WTC11 (cell line): ENCODE results near the gene ZNF48. TPM values are rescaled to one million over a fixed set of nuclear protein-coding genes. Genes with fewer than 3 reads are reported as not detected.

Source experiments
- ATAC-seq: fragments of 200-7000 bp; cut with Tn5 transposase; 2 replicates; pipeline ENCODE4 v1.10.0; 2021; ENCODE audit warnings: mild to moderate bottlenecking, moderate library complexity
- CTCF ChIA-PET: fragments of 300-600 bp; sonication (Branson Sonifier 250); formaldehyde crosslinking; loops from one replicate; lab custom pipeline; 2021; ENCODE audit warnings: antibody characterized with exemption; lab: Charles Lee
- POLR2A ChIA-PET: fragments of 350-600 bp; sonication (Branson Sonifier 250); formaldehyde crosslinking; loops from one replicate; lab custom pipeline; 2021; ENCODE audit warnings: antibody characterized with exemption; lab: Charles Lee
- DNase-seq: peaks from one replicate; pipeline ENCODE4 v3.0.0; 2021; ENCODE audit warnings: low spot score
- H3K27ac Mint-ChIP-seq: 2 replicates; pipeline ENCODE4 v1.8.0; 2021; ENCODE audit warnings: mixed read lengths
- H3K27me3 Mint-ChIP-seq: 2 replicates; pipeline ENCODE4 v1.8.0; 2021; ENCODE audit warnings: low read depth, mild to moderate bottlenecking, moderate library complexity, mixed read lengths
- H3K36me3 Mint-ChIP-seq: 2 replicates; pipeline ENCODE4 v1.8.0; 2021; ENCODE audit warnings: mixed read lengths
- H3K4me1 Mint-ChIP-seq: 2 replicates; pipeline ENCODE4 v1.8.0; 2022; ENCODE audit warnings: mixed read lengths
- H3K4me3 Mint-ChIP-seq: 2 replicates; pipeline ENCODE4 v1.8.0; 2021; ENCODE audit warnings: mild to moderate bottlenecking, moderate library complexity, mixed read lengths
- H3K9me3 Mint-ChIP-seq: 2 replicates; pipeline ENCODE4 v1.8.0; 2021; ENCODE audit warnings: mixed read lengths
- E2F4 ChIP-seq: sonication (generic); formaldehyde crosslinking; IDR thresholded peaks from 2 replicates; pipeline ENCODE4 v1.8.1; 2022; ENCODE audit warnings: low read depth, mild to moderate bottlenecking, moderate library complexity, missing genetic modification reagents, borderline replicate concordance
- ESRRA ChIP-seq: sonication (generic); formaldehyde crosslinking; IDR thresholded peaks from 2 replicates; pipeline ENCODE4 v1.8.1; 2022; ENCODE audit warnings: mild to moderate bottlenecking, missing genetic modification reagents, borderline replicate concordance
- GABPB1 ChIP-seq: sonication (generic); formaldehyde crosslinking; IDR thresholded peaks from 2 replicates; pipeline ENCODE4 v1.8.1; 2023; ENCODE audit warnings: mild to moderate bottlenecking, missing genetic modification reagents
- JUN ChIP-seq: sonication (generic); formaldehyde crosslinking; IDR thresholded peaks from 2 replicates; pipeline ENCODE4 v1.8.0; 2023; ENCODE audit warnings: mild to moderate bottlenecking, missing genetic modification reagents
- MXD4 ChIP-seq: fragments of 250-450 bp; sonication (Bioruptor Pico); IDR thresholded peaks from 2 replicates; pipeline ENCODE4 v1.8.0; 2021; ENCODE audit warnings: mild to moderate bottlenecking, moderate library complexity, borderline replicate concordance
- PREB ChIP-seq: sonication (generic); formaldehyde crosslinking; IDR thresholded peaks from 2 replicates; pipeline ENCODE4 v1.8.1; 2022; ENCODE audit warnings: mild to moderate bottlenecking, missing genetic modification reagents, moderate library complexity, borderline replicate concordance
- SMAD4 ChIP-seq: sonication (generic); formaldehyde crosslinking; IDR thresholded peaks from 2 replicates; pipeline ENCODE4 v1.8.0; 2022; ENCODE audit warnings: mild to moderate bottlenecking, missing genetic modification reagents
- ZNF232 ChIP-seq: sonication (generic); formaldehyde crosslinking; IDR thresholded peaks from 2 replicates; pipeline ENCODE4 v1.8.0; 2022; ENCODE audit warnings: mild to moderate bottlenecking, missing genetic modification reagents
- ZNF317 ChIP-seq: sonication (generic); formaldehyde crosslinking; IDR thresholded peaks from 2 replicates; pipeline ENCODE4 v1.8.1; 2023; ENCODE audit warnings: low read depth, mild to moderate bottlenecking, moderate library complexity, missing genetic modification reagents, borderline replicate concordance
- ZNF423 ChIP-seq: fragments of 250-450 bp; sonication (Bioruptor Pico); IDR thresholded peaks from 2 replicates; pipeline ENCODE4 v2.1.2; 2022; ENCODE audit warnings: mild to moderate bottlenecking, moderate library complexity
- ZNF512 ChIP-seq: sonication (generic); formaldehyde crosslinking; IDR thresholded peaks from 2 replicates; pipeline ENCODE4 v1.8.1; 2022; ENCODE audit warnings: missing genetic modification reagents, borderline replicate concordance
- total RNA-seq: library from RNA; stranded (reverse); gene quantifications from 3 replicates; pipeline ENCODE4 v1.2.3, GENCODE V29; 2021
- TF ChIP-seq, protein P1 (sequence below): fragments of 250-450 bp; sonication (Bioruptor Pico); IDR thresholded peaks from 2 replicates; pipeline ENCODE4 v1.9.0; 2021; ENCODE audit warnings: moderate library complexity, mild to moderate bottlenecking, inconsistent platforms, borderline replicate concordance
- TF ChIP-seq, protein P2 (sequence below): fragments of 250-450 bp; sonication (Bioruptor Pico); IDR thresholded peaks from 2 replicates; pipeline ENCODE4 v1.8.0; 2021; ENCODE audit warnings: mild to moderate bottlenecking

ZNF48 gene
- total RNA-seq, 1 experiment from 2014 or later: 39.3 TPM

- TF ChIP-seq ZNF512: no peak
- TF ChIP-seq, protein P1, sequence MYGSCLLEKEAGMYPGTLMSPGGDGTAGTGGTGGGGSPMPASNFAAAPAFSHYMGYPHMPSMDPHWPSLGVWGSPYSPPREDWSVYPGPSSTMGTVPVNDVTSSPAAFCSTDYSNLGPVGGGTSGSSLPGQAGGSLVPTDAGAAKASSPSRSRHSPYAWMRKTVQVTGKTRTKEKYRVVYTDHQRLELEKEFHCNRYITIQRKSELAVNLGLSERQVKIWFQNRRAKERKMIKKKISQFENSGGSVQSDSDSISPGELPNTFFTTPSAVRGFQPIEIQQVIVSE (CRISPR knock-in tag): no peak
- no peak for TF ChIP-seq MXD4 (CRISPR knock-in tag)
- no peak for TF ChIP-seq ZNF232 (CRISPR knock-in tag)
Measured at GRCh38 chr16:30368122-30368791, 27.0 kb upstream of the ZNF48 start (continued).

GRCh38 chr16:30368792-30369090 lies 26.5 kb upstream of the ZNF48 start:
- no peak for DNase-seq
- Mint-ChIP-seq H3K27me3 (no peaks in the 10 kb centered on the region), H3K4me1 (peaks cover 34% of the 10 kb centered on the region), H3K9me3 (no peaks in the 10 kb centered on the region), H3K4me3 (peak overlapping the region; percentile 80), H3K27ac (no peak overlapping the region), H3K36me3 (peaks cover 12% of the 10 kb centered on the region)
- ATAC-seq: no peak
- no peak for TF ChIP-seq SMAD4 (CRISPR knock-in tag)
- no peak for TF ChIP-seq ZNF423
- TF ChIP-seq JUN: no peak
- TF ChIP-seq ZNF317 (CRISPR knock-in tag): no peak
- TF ChIP-seq MXD4 (CRISPR knock-in tag): no peak
- TF ChIP-seq E2F4: no peak
- no peak for TF ChIP-seq ZNF512
- POLR2A ChIA-PET: no interaction called here
- CTCF ChIA-PET: interaction anchor here (1.1 to 3.9 kb wide), 8 partner anchors 9 to 276 kb away, joined by 3 to 47 read pairs (median 4); partner anchors contain the start of genes ZNF48 and ZNF771

DNA sequence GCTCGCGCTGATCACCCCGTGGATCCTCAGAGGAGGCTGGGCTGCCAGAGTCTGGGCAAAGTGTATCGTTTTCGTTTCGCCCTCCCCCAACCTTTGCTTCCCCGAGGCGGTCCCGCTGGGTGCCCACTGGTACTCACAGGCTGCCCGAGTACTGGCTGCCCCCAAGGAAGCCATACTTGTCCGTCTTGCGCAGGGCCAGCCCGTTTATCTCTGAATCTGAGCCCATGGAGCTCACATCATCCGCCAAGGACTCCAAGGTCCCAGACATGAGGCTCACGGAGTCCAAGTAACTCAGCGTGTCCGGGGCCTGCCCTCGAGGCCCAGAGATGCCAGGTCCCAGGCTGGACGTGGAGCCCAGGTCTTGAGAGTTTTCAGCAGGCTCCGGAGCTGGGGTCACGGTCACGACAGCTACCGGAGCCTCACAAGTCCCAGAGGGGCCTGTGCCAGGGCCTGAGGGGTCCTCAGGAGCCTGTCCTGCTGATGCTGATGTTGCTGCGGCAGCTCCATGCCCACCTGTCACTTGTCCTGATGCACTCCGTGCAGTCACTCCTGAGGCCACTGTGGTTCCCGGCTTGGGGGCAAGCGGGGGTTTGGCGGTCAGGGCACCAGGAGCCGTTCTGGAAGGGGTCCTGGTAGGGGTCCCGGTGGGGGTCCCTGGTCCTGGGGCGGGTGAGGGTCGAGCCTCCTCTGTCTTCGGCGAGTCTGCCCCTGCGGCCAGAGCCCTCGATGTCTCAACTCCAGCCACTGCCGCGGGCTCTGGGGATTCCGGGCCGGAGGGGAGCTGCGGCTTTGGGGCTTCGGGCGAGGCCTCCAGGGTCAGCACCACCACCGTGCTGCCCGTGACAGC lies 25.9 kb upstream of the ZNF48 start:
- no peak for DNase-seq
- POLR2A ChIA-PET: no interaction called here

More for the DNA sequence above, 25.9 kb upstream of the ZNF48 start:
- CTCF ChIA-PET: interaction anchor here (1.1 to 3.9 kb wide), 9 partner anchors 9 to 277 kb away, joined by 3 to 47 read pairs (median 5); partner anchors contain the start of genes DCTPP1, ZNF48 and ZNF771
- Mint-ChIP-seq H3K9me3 (no peaks in the 10 kb centered on the region), H3K27ac (no peak overlapping the region), H3K27me3 (no peaks in the 10 kb centered on the region; the same call in 1 of the 2 replicates), H3K36me3 (peaks cover 12% of the 10 kb centered on the region), H3K4me3 (peak overlapping the region; percentile 80), H3K4me1 (peaks cover 34% of the 10 kb centered on the region)
- TF ChIP-seq GABPB1 (CRISPR knock-in tag) (peak; percentile 32; the same call in 1 of the 2 replicates), ESRRA (CRISPR knock-in tag) (no peak), E2F4 (no peak), PREB (CRISPR knock-in tag) (0 out of 2 replicates have a peak, but pooled peaks have one; percentile 38)
- TF ChIP-seq, protein P2, sequence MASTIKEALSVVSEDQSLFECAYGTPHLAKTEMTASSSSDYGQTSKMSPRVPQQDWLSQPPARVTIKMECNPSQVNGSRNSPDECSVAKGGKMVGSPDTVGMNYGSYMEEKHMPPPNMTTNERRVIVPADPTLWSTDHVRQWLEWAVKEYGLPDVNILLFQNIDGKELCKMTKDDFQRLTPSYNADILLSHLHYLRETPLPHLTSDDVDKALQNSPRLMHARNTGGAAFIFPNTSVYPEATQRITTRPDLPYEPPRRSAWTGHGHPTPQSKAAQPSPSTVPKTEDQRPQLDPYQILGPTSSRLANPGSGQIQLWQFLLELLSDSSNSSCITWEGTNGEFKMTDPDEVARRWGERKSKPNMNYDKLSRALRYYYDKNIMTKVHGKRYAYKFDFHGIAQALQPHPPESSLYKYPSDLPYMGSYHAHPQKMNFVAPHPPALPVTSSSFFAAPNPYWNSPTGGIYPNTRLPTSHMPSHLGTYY (CRISPR knock-in tag): no peak
- no peak for ATAC-seq
